EH (cell line): ENCODE data around the gene PCSK6.
A peak's percentile ranks its signal among the peaks of the same experiment; 100 is the strongest.

Experiments used
- DNase-seq: peaks from one replicate; pipeline ENCODE4 v3.0.0-alpha.2; 2015; ENCODE audit warnings: low read depth

The PCSK6 gene

DNA sequence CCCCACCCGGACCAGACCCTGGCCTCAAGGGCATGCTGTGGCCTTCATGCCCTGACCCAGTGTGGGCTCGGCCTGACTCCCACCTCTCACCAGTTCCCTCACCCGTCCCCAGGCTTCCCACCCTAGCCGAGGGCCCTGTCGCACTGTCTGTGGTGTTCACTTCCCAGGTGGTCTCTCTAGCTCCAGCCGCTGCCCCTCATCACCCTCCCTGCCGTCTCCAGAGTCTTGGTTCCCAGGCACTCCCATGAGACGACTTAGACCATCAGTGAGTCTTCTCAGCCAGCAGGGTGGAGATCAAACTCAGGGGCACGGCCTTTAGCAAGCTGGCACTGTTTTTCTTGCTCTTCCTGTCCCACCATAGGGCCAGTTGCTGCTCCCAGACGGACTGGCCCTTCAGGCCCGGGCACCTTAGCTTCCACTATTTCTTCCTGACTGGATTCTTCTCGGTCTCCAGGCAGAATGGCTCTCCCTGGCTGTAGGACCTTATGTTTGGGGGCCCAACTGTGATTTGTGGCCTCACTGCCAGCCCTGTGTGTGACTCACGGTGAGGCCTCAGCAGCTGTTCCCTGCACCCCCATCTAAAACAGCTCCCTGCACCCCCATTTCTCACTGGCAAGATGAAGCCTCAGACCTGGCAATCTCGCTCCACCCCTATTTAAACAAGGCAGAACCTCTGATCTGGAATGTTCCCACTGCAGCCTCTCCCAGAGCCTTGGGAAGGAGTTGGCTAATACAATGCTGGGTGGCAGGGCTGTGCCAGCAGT lies 9.4 kb upstream of the PCSK6 start:
- no peak for DNase-seq

DNA sequence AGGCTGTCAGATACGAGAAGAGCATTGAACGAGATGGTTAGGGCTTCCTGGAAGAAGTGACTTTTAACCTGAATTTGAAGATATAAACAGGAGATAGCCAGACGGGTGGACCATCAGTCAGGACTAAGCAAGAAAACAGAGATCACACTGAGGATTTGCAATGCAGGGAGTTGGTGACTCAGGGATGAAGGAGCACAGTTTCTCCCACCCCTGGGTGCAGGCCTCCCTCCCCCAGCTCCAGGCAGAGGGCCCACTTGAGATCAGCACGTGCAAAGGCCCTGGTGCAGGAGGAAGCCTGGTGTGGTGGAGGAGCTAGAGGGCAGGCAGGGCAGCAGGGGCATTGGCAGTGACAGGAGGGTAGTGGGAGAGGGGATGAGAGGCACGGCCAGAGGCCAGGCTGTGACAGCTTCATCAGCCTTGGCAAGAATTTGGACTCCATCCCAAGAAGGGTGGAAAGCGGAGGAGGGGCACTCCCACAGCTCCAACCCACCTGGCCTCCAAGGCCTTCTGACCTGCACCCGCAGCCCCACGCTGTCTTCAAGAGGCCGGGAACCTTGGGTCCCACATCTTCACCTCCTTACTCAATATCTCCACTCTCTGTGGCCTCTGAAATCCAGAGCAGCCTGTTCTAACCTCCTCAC lies 8.7 kb upstream of the PCSK6 start:
- DNase-seq: no peak

DNA sequence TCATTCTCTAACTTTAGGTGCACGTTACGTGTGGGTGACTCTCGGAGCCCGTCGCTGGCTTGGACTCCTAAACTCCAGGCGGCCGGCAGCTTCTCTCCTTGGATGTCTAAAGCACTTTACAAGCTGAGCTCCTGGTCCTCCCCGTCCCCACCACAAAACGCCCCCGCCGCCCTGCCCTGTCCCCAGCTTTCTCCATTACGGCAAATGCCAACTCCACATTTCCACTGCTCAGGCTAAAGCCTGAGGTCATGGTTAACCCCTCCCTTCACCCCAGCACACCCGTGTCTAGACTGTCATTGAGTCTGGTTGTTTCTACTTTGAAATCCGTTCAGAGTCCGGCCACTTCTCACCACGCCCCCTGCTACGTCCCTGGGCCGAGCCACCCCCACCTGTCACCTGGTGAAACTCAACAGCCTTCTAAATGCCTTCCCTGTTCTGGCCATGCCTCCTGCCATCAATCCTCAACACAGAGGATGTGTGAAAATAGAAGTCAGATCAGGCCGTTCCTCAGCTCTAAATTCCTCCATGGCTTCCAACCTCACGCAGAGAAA lies 8.1 kb upstream of the PCSK6 start:
- no peak for DNase-seq

DNA sequence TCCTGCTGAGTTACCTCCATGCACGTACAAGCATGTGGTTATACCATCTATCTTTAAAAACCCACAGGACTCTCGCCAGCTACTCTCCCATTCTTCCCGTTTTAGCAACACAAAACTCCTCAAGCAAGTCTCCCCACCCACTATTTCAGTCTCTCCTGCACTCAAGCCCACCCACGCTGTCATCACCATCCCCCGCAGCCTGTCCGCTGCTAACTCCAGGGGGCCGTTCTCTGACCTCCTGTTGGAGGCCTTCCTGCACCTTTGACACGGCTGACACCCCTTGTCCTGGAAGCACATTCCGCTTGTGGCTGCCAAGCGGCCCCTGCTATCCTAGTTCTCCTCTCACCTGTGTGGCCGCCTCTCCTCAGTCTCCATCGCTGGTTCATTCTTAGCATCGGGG lies 7.5 kb upstream of the PCSK6 start:
- no peak for DNase-seq

DNA sequence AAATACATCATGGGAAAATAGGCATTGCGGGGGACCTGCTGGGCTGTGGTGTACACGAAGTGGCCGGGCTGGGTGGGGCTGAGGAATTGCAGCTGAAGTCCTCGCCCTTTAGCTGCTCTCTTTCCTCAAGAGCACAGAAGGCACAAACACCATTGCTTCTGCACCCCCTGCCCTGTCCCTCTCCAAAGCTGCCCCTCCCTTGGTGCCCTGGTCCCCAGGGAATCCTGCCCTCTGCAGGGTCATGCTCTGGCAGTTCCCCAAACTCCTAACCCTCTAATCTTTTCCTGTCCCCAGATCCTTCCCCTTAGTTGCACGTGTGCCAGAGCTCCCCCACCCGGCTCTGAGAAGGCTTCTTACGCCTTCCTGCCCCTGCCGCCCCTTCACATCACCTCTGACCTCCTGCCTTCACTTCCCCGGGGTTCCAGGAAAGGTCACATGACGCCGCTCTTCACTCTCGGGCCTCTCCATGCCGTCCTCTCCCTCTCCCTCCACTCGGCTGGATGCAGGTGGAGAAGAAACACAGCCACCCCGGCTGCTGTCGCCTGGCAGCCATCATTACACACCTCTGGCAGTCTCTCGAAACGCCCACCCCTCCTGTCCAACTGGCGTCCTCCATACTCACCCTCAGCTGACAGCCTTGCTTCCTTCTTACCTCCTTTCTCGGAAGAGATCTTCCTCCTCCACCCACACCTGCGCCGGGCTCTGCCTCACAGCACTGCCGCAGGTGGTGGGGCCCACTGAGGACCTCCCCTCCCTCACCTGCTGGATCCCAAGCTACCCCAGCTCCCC lies 6.9 kb upstream of the PCSK6 start:
- DNase-seq: no peak

DNA sequence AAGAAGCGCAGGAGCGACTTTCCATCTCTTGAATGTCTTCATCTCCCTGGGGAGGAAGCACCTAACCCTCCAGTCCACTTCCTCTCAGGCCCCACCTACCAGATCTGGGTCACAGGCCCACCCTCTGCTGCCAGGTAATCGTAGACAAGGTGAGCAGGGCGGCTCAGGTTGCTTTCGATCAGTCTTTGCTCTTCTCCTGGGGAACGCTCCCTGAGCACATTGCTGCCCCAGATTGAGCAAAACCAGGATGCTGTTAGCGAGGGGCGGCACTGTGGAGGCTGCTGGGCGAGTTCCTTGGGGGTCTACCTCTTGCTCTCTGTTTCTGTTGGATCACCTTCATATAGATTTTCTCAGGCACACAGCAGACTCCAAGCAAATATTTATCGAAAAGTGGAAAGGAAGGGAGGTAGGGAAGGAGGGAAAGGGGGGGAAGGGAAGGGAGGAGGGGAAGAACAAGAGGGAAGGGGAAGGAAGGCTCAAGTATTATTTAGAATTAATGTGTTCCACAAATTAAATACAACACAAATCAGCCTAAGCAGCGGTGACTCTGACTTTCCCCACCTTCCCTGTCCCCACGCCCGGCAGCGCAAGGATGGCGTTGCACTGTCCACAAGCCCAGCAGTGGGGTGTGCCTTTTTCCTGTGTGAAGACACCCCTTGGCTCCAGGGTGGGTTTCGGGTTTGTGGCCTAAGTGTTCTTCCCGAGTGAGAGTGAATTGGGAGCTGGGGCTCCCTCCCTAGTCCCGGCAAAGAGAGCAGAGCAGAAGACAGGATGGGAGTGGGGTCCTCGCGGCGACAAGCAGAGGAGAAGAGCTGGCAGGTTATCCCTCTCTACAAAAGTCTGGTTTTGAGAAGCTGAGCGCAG lies 6.1 kb upstream of the PCSK6 start:
- DNase-seq: no peak

DNA sequence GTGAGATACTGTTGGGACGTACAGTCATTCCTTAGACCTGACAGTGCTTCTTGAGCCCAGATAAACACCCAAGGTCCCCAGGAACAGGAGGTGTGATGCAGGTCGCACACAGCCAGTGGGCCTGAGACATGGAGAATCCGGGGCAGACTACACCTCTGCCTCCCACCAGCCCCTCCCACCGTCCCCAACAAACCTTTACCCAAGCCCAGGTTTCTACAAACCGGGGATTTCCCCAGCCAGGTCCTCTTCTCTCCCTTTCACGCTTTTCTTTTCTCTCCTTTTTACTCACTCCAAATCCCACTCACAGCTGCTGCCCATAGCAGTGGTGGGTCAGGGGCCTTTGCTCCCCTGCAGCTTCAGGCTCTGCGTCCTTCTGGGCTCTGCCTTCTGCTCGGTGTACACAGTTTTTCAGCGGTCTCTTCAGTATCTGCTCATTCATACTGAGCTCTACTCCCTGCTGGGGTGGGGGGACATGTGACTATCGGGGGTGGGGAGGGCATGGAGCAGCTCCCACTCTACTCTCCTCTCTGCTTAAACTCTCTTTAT lies 4.8 kb upstream of the PCSK6 start:
- DNase-seq: no peak

DNA sequence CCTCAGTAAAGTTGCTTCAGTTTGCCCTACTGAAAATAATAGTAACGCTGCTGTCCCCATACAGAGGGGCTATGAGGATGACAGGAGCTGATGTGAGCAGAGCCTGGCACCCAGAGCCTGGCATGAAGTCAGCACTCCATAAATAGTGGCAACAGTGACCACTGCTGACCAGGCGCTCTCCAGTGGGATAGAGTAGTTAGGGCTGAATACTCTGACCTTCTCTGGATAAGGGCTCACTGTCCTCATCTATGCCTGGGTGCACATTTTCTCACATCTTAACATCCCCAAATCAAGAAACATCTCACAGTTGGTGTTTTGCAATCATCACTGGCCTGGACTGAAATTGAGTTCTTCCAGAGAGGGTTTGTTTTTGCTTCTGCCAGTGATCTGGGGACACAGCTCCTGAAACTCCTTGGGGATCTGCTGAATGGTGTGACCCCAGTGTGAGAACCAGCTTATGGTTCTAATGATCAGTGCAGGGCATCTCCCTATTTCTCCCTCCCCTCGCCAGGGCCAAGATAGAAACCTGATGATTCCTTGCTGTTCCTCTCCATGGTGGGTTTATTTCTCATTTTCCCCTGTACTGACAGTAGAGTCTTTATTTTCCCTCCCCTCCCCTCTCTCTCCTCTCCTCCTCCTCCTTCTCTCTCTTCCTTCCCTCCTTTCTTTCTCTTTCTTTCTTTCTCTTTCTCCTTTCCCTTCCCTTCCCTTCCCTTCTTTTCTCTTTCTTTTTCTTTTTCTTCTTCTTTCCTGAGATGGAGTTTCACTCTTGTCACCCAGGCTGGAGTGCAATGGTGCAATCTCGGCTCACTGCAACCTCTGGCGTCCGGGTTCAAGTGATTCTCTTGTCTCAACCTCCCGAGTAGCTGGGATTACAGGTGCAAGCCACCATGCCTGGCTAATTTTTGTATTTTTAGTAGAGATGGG lies 3.5 kb upstream of the PCSK6 start:
- no peak for DNase-seq

DNA sequence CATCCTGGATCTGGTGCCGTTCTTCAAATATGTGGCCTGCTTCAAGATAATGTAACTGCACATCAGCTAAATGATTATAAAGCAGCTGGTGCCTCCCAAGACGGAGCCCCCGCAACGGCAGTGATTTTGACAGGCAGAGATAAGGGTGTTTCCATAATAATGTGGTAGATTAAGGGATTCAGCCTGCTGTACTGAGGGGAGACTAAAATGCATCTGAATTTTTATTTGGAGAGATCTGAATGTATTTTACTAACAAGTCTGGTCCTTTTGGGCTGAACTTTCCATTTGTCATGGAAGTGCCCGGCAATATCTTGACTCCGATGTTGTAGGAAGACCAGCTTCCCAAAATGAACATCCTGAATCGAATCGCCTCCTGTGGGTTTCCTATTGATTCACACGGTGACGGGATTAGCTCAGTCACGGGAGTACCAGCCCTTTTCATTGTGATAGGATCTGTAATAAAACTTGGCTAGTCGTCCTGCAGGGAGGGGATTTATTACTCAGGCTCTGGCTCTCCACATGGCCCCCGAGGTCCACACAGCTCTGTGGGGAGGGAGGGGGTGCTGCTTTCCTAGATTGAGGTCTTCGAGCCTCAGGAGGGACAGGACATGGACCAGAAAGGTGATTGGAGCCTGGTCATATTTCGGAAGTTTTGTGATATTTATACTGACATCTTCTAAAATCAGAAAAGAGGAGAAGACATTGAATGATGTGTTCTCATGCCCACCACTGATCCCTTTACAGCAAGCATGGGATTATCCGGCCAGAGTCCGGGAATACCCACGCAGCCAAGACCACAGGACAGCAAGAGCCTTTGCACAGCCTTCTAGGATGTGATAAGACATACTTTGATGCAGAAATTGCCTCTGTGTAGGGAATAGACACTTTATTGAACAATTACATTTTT lies 2.5 kb upstream of the PCSK6 start:
- DNase-seq: no peak

DNA sequence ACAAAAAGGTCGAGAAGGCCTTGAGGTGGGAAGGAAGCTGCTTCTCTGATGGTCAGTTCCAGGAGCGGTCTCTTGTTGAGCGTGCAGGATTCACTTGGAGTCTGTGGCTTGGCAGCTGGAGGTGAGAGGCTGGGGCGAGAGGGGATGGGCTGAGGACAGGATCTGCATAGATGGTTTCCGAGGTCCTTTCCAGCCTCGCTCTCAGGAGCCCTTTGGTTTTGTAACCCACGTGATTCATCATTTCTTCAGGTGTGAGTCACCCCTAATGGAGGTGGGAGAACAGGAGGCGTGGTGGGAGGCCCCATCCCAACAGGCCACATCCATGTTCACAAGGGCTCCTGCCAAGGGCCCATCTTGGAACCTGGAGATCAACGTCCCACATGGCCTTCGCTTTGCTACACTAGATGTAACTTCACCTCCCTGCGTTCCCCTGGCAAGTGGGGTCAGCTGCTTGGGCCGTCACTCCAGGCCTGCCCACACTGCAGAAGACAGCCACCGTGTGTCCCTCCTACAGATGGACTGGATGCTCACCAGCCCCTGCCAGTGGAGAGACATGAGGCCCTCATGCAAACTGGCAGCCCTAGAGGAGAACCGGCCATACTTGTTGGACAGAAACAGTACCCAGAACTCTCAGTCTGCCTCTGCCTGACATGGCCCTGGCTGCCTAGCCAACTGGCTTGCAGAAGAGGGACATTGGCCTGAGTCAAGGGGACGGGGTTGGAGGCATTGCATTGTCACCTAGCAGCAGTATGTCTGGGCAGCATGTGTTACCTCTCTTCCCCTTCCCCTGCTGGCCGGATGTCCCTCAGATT lies 1.6 kb upstream of the PCSK6 start:
- no peak for DNase-seq

DNA sequence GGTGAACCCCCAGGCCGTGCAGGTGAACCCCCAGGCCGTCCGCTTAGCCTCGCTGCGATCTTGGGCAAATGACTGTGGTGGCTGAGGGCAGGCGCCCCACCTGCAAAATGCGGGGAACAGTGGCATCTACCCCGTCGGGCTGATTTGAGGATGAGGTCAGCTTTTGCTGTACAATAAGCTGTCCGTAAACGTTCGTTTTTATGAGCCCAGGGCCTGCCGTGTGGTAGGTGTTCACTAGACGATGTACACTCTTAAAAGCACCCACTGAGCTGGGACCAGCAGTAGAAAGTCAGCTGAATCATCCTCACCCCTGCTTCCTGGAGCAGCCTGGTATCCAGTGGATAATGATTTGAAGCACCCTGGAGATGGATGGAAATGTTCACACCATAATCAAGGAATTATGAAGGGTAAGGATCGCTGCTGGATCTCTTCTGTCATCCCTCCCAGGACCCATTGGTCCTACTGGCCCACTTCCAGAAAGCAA lies 943 bp upstream of the PCSK6 start:
- DNase-seq: no peak

DNA sequence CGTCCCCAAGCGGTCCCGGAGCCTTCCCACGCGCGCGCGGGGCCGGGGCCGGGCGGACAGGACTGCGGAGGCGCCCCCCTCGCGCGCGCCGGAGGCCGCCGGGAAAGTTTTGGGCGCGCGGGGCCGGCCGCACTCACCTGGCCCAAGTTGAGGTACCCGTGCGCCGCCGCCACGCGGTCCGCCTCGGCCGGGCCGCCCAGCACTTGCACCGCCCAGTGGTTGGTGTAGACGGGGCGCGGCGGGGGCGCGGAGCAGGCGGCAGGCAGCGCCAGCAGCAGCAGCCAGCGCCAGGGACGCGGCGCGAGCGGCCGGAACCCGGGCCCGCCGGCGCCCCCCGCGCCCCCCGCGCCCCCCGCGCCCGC lies 289 bp downstream of the PCSK6 start:
- DNase-seq: peak; percentile 17

DNA sequence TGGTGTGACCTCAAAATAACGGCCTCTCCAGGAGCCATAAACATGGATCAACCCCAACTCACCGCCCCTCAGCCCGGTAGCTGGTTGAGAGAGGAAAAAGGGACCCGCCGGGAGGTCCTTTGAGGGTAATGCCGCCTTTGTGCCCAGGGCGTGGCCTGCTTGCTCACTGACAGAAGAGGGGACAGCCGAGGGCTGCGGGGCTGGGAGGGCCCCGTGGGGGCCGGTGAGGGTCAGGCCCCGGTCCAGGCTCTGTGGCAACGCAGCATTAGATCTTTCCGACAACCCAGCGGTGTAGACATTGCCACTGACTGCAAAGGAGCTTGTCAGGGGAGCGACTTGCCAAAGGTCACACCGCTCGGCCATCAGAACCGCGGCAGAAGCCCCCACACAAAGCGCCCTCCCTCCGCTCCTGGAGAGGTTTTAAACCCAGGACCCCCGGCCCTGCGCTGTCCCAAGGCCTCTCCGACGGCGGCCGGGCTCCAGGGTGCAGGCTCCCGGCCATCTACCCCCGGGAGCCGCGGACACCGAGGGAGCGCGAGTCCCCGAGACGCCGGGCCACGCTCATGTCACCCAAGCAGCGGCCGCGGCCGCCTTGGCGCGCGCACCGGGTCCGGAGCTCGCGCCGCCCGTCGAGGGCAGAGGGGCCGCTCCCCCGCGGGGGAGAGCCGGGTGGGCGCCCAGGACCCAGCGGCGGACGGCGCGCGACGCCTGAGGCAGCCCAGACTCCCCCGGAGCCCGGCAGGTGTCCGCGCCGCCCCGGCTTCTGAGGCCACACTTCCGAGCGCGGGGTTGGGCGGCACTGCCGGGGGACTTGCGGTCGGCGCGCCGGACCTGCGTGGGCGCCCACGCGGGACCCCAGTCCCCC lies 975 bp downstream of the PCSK6 start:
- DNase-seq: no peak

DNA sequence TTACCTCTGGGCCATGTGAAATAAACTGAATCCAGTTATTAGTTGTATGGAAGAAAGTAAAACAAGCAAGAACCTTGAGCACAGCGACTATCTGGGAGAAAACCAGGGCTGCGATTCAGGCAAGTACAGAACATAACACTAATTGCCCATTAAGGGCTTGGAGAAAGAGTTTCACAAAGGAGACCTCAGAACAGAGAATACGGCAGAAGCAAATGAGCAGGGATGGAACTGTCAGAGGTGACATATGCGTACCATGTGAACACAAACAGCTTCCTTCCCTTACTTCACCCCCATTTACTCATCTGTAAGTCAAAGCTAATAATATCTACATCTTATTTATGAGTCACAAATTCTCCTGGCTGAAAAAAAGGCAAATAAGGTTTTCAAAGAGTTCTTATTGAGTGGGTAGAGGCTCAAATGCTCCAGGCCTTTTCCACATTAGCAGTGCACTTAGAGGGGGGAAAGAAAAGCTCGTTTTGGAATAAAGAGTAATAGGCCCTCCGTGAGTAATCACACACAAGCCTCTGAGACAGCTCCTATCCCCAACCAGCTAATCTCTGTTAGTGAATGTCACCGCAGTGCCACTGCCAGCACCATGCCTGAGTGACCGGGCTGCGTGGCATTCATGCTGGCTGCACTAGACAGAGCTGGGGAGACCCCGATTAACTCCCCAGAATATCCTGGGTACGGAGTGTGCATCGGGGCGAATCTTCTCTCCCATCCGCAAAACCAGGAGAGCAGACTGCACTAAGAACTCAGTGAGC lies 2.6 kb downstream of the PCSK6 start:
- peak; percentile 40 for DNase-seq

DNA sequence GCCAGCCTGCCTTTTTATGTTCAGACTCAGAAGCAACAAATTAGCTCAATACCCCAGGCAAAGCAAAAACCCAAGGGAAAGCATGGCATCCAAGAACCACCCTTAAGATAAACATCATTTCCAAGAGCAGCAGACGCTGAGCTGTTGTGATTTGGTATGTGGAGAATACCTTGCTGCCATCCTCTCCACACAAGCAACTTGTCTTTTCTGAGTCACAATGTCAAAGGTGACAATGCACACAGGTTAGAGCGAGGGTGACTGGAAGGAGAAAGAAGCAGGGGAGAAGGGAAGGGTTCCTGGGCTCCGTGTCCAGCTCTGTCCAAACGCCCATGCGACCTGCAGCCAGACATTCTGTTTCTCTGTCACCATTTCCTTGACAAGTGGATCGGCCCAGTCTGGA lies 6.0 kb downstream of the PCSK6 start:
- DNase-seq: no peak

DNA sequence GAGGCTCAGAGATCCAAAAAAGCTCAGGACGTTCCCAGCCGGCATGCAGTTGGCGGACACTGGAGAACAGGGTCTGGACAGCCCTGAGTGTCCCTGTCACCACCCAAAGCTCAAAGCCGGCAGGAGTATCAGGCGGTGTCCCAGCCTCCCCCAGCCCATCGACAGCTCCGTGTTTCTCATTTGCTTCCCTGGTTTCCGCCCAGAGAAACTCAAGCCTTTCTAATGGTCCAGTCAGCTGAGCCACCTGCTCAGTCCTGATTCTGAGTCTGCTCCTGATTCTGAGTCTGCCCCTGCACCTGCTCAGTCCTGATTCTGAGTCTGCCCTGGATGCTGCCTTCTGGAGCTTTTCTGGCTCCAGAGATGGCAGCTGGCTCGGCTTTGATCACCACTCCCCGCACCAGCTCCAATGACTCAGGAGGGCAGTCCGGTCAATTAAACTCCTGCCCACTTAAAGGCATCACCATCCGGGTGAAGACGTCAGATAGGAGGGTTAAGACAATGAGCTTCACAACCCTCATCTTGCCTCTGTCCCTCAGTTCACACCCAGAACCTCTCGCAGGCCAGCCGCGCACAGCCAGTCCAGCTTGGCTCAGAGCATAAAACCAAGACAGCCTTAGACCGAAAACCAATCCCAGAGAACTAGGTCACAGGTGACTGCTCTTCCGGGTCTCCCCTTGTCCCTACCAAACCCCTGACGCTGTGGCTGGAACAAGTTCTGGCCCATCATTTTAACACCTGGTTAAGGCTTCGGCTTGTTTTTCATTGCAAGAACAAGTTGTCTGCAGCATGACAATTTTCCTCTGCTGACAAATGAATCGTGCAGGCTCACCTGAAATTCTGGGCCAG lies 6.8 kb downstream of the PCSK6 start:
- no peak for DNase-seq
